ENCODE results near the gene CHIA. TPM values are rescaled to one million over a fixed set of nuclear protein-coding genes. Genes with fewer than 3 reads are reported as not detected.
A peak's percentile ranks its signal among the peaks of the same experiment; 100 is the strongest.

CHIA gene
- total RNA-seq, 1 donor from 2014 or later, result 0.20 TPM

- DNase-seq, result no peak
Measured at GRCh38 chr1:111366256-111366655, 75.6 kb downstream of the CHIA start.

GRCh38 chr1:111369177-111369576 is 78.5 kb downstream of the CHIA start:
- peak; percentile 7 for DNase-seq

GRCh38 chr1:111369645-111370044 is 79.0 kb downstream of the CHIA start:
- no peak for DNase-seq

Small RNA genes lying within 50 kb of the gene (small RNA-seq; reads per million reads assigned to genes)
- gene AL356387.2 (ENCODE audit: low replicate concordance), result not detected

Other genes with a start within 250 kb of the CHIA start
- gene DRAM2, start 150.8 kb upstream of the CHIA start, total RNA-seq, result 40.9 TPM
- 46.8 TPM for gene CEPT1, start 150.6 kb upstream of the CHIA start, total RNA-seq
- gene DENND2D, start 90.2 kb upstream of the CHIA start, total RNA-seq, result 14.1 TPM
- gene CHI3L2, start 63.1 kb upstream of the CHIA start, total RNA-seq, result 5.5 TPM
- 2.7 TPM for gene OVGP1, start 136.9 kb downstream of the CHIA start, total RNA-seq
- 13.6 TPM for gene WDR77, start 158.4 kb downstream of the CHIA start, total RNA-seq
- gene ATP5PB, start 158.6 kb downstream of the CHIA start, total RNA-seq, result 162 TPM
- gene C1orf162, start 183.1 kb downstream of the CHIA start, total RNA-seq, result 2.3 TPM
- gene ADORA3, start 212.8 kb downstream of the CHIA start, total RNA-seq, result 0.20 TPM
- 0.30 TPM for gene TMIGD3, start 212.8 kb downstream of the CHIA start, total RNA-seq

Measured in skin of body (tissue), 3 donors.